ENCODE measurements around the gene CUL4A. TPM values are rescaled to one million over a fixed set of nuclear protein-coding genes. Genes with fewer than 3 reads are reported as not detected.

Gene CUL4A
- total and polyA plus RNA-seq, 8 donors = 48.0 to 98.0 (median 87.5) TPM

GRCh38 chr13:113283904-113284303, 74.5 kb downstream of the CUL4A start:
- intact Hi-C loops (cut with DNase I) = no loop called here
- Histone ChIP-seq H3K4me1 (no peaks in the 10 kb centered on the region), H3K27me3 (peaks cover 0 to 23% of the 10 kb centered on the region in 2 donors), H3K9me3 (no peaks in the 10 kb centered on the region), H3K4me3 (no peak overlapping the region), H3K36me3 (no peaks in the 10 kb centered on the region), H3K27ac (no peak overlapping the region)
- DNase-seq = no peak
- ATAC-seq = no peak
- TF ChIP-seq CTCF (IDR thresholded peaks at IDR 0.05) = no peak

- Histone ChIP-seq H3K4me3 (no peak overlapping the region), H3K27ac (no peak overlapping the region), H3K4me1 (peaks cover 0 to 13% of the 10 kb centered on the region in 2 donors), H3K27me3 (peaks cover 0 to 66% of the 10 kb centered on the region in 2 donors), H3K36me3 (no peaks in the 10 kb centered on the region), H3K9me3 (no peaks in the 10 kb centered on the region)
- no peak for DNase-seq
- ATAC-seq = no peak
- intact Hi-C loops (cut with DNase I) = no loop called here
- no peak for TF ChIP-seq CTCF (IDR thresholded peaks at IDR 0.05)
These were observed 79.5 kb downstream of the CUL4A start for GRCh38 chr13:113288880-113289279.

GRCh38 chr13:113291129-113291528, 81.7 kb downstream of the CUL4A start:
- intact Hi-C loops (cut with DNase I) = no loop called here
- Histone ChIP-seq H3K36me3 (no peaks in the 10 kb centered on the region), H3K4me1 (peaks cover under 1 to 17% of the 10 kb centered on the region in 2 donors), H3K27ac (no peak overlapping the region), H3K27me3 (peaks cover 0 to 62% of the 10 kb centered on the region in 2 donors), H3K4me3 (no peak overlapping the region), H3K9me3 (no peaks in the 10 kb centered on the region)
- ATAC-seq = no peak
- no peak for DNase-seq
- no peak for TF ChIP-seq CTCF (IDR thresholded peaks at IDR 0.05)

- H3K27me3 ChIP-seq = peaks cover 0 to 59% of the 10 kb centered on the region in 2 donors
- H3K4me1 ChIP-seq = peaks cover 3 to 23% of the 10 kb centered on the region in 2 donors
- H3K9me3 ChIP-seq = no peaks in the 10 kb centered on the region
- TF ChIP-seq CTCF (IDR thresholded peaks at IDR 0.05) = no peak
- H3K36me3 ChIP-seq = no peaks in the 10 kb centered on the region
- peak overlapping the region in 1 of 2 donors; percentile 5 for H3K4me3 ChIP-seq
- H3K27ac ChIP-seq = no peak overlapping the region
- intact Hi-C loops (cut with DNase I) = no loop called here
- ATAC-seq (peak; percentile 18), DNase-seq (peak in 2 of 4 donors; percentile 49 to 86)
These were observed 82.8 kb downstream of the CUL4A start for GRCh38 chr13:113292021-113292862.

- H3K4me3 ChIP-seq = no peak overlapping the region
- no peak for ATAC-seq
- H3K9me3 ChIP-seq = no peaks in the 10 kb centered on the region
- peaks cover 13 to 35% of the 10 kb centered on the region in 2 donors for H3K4me1 ChIP-seq
- DNase-seq = no peak
- intact Hi-C loops (cut with DNase I) = no loop called here
- no peaks in the 10 kb centered on the region for H3K36me3 ChIP-seq
- peaks cover 0 to 46% of the 10 kb centered on the region in 2 donors for H3K27me3 ChIP-seq
- no peak overlapping the region for H3K27ac ChIP-seq
- TF ChIP-seq CTCF (IDR thresholded peaks at IDR 0.05) = no peak
These were observed 84.3 kb downstream of the CUL4A start for GRCh38 chr13:113293686-113294085.
